GM19099 (cell line): ENCODE data around the gene RIMBP2.

ENCODE experiments used
- POLR2A ChIP-seq: IDR thresholded peaks from 3 replicates; pipeline ENCODE4 v1.6.1; 2011; ENCODE audit warnings: low read depth; ENCODE audit not compliant: insufficient read length; ENCODE audit errors: extremely low read depth

The RIMBP2 gene

GRCh38 chr12:130446846-130447654 is 269.0 kb downstream of the RIMBP2 start:
- no peak for TF ChIP-seq POLR2A

- no peak for TF ChIP-seq POLR2A
Observed at GRCh38 chr12:130444986-130445385, 271.1 kb downstream of the RIMBP2 start.

GRCh38 chr12:130444061-130444460 is 272.0 kb downstream of the RIMBP2 start:
- TF ChIP-seq POLR2A = no peak

- TF ChIP-seq POLR2A = no peak
Observed at GRCh38 chr12:130441771-130442760, 274.0 kb downstream of the RIMBP2 start.

- no peak for TF ChIP-seq POLR2A
Observed at GRCh38 chr12:130440411-130441080, 275.6 kb downstream of the RIMBP2 start.

GRCh38 chr12:130439250-130439649 is 276.8 kb downstream of the RIMBP2 start:
- TF ChIP-seq POLR2A = no peak

GRCh38 chr12:130438711-130439110 is 277.4 kb downstream of the RIMBP2 start:
- TF ChIP-seq POLR2A = no peak

GRCh38 chr12:130438243-130438620 is 277.9 kb downstream of the RIMBP2 start:
- no peak for TF ChIP-seq POLR2A

GRCh38 chr12:130437555-130438242 is 278.4 kb downstream of the RIMBP2 start:
- no peak for TF ChIP-seq POLR2A

GRCh38 chr12:130436741-130437501 is 279.2 kb downstream of the RIMBP2 start:
- no peak for TF ChIP-seq POLR2A

GRCh38 chr12:130435826-130436225 is 280.3 kb downstream of the RIMBP2 start:
- TF ChIP-seq POLR2A = no peak

GRCh38 chr12:130435331-130435730 is 280.8 kb downstream of the RIMBP2 start:
- no peak for TF ChIP-seq POLR2A

GRCh38 chr12:130434560-130434959 is 281.5 kb downstream of the RIMBP2 start:
- TF ChIP-seq POLR2A = no peak

- TF ChIP-seq POLR2A = no peak
Observed at GRCh38 chr12:130433834-130434233, 282.3 kb downstream of the RIMBP2 start.
